T-helper 9 cell (primary cell): ENCODE measurements around the gene ALDH1A3.

ENCODE experiments used
- DNase-seq: peaks from one replicate; pipeline ENCODE4 v3.0.0-alpha.2; 2020

The ALDH1A3 gene

GRCh38 chr15:100859970-100860828 lies 19.4 kb upstream of the ALDH1A3 start:
- DNase-seq = no peak

- DNase-seq = no peak
Observed at GRCh38 chr15:100860829-100861510, 18.7 kb upstream of the ALDH1A3 start.

GRCh38 chr15:100861511-100861991 lies 18.1 kb upstream of the ALDH1A3 start:
- DNase-seq = no peak

- DNase-seq = no peak
Observed at GRCh38 chr15:100862162-100862561, 17.5 kb upstream of the ALDH1A3 start.

- DNase-seq = no peak
Observed at GRCh38 chr15:100863075-100863795, 16.4 kb upstream of the ALDH1A3 start.

- DNase-seq = no peak
Observed at GRCh38 chr15:100863796-100864267, 15.8 kb upstream of the ALDH1A3 start.

GRCh38 chr15:100866386-100867330 lies 13.0 kb upstream of the ALDH1A3 start:
- no peak for DNase-seq

- no peak for DNase-seq
Observed at GRCh38 chr15:100867433-100867832, 12.2 kb upstream of the ALDH1A3 start.

- DNase-seq = no peak
Observed at GRCh38 chr15:100869151-100869999, 10.3 kb upstream of the ALDH1A3 start.

- peak; percentile 29 for DNase-seq
Observed at GRCh38 chr15:100873029-100873677, 6.5 kb upstream of the ALDH1A3 start.

GRCh38 chr15:100875495-100875894 lies 4.1 kb upstream of the ALDH1A3 start:
- DNase-seq = no peak

GRCh38 chr15:100875976-100876375 lies 3.7 kb upstream of the ALDH1A3 start:
- no peak for DNase-seq

- DNase-seq = no peak
Observed at GRCh38 chr15:100877551-100877950, 2.1 kb upstream of the ALDH1A3 start.

- no peak for DNase-seq
Observed at GRCh38 chr15:100878130-100878529, 1.5 kb upstream of the ALDH1A3 start.

GRCh38 chr15:100878648-100879047 lies 983 bp upstream of the ALDH1A3 start:
- DNase-seq = no peak

GRCh38 chr15:100879061-100879463 lies 569 bp upstream of the ALDH1A3 start:
- DNase-seq = no peak

- DNase-seq = no peak
Observed at GRCh38 chr15:100880139-100880896, 687 bp downstream of the ALDH1A3 start.

- no peak for DNase-seq
Observed at GRCh38 chr15:100880897-100881242, 1.2 kb downstream of the ALDH1A3 start.

- no peak for DNase-seq
Observed at GRCh38 chr15:100881573-100882336, 2.1 kb downstream of the ALDH1A3 start.
